ENCODE results near the gene NUDT3. TPM values are rescaled to one million over a fixed set of nuclear protein-coding genes. Genes with fewer than 3 reads are reported as not detected.

The NUDT3 gene
- total and polyA plus RNA-seq, 9 of the 15 experiments (the other 6 are each of a cell fraction or from before 2014, with no cell fraction given), result 5.4 to 81.2 (median 56.4) TPM

GRCh38 chr6:34236443-34237315 lies 155.8 kb downstream of the NUDT3 start, which contains the start of gene HMGA1 (continued):
- TF ChIP-seq THRB (CRISPR knock-in tag; conservative IDR thresholded peaks at IDR 0.05) (peak; percentile 80; the same call in 1 of the 2 replicates), ZNF778 (CRISPR knock-in tag; IDR thresholded peaks at IDR 0.05) (no peak), GTF2E2 (tag; IDR thresholded peaks at IDR 0.05) (peak; percentile 87), PCBP1 (IDR thresholded peaks at IDR 0.05; ENCODE audit: low read depth, low read length, poor library complexity, severe bottlenecking) (peak; percentile 99), TARDBP (IDR thresholded peaks at IDR 0.05) (0 out of 2 replicates have a peak, but pooled peaks have one; percentile 35), KDM4B (IDR thresholded peaks at IDR 0.05; ENCODE audit: borderline replicate concordance in 2 of 2, low read depth in 1 of 2) (0 out of 4 replicates have a peak, but pooled peaks of 1 of the 2 experiments have one; percentile 66), ARNT (IDR thresholded peaks at IDR 0.05) (no peak), SMARCC2 (IDR thresholded peaks at IDR 0.05; ENCODE audit: low read depth) (0 out of 2 replicates have a peak, but pooled peaks have one; percentile 5), MLLT1 (IDR thresholded peaks at IDR 0.05) (peak; percentile 80 to 82), HMGXB4 (CRISPR knock-in tag; IDR thresholded peaks at IDR 0.05) (0 out of 2 replicates have a peak, but pooled peaks have one; percentile 1), ZC3H4 (CRISPR knock-in tag; IDR thresholded peaks at IDR 0.05; ENCODE audit: borderline replicate concordance) (no peak), POLR2G (IDR thresholded peaks at IDR 0.05; ENCODE audit: low read depth, low read length) (peak; percentile 98), EHMT2 (IDR thresholded peaks at IDR 0.05) (no peak), BHLHE40 (IDR thresholded peaks at IDR 0.05; ENCODE audit: low read length) (no peak; the same call in 1 of the 2 replicates), NCOR1 (IDR thresholded peaks at IDR 0.05) (peak; percentile 76), EP400 (IDR thresholded peaks at IDR 0.05) (peak; percentile 57), SOX6 (IDR thresholded peaks at IDR 0.05) (peak; percentile 28), ZBED1 (IDR thresholded peaks at IDR 0.05) (0 out of 2 replicates have a peak, but pooled peaks have one; percentile 76), ZNF76 (CRISPR knock-in tag; IDR thresholded peaks at IDR 0.05; ENCODE audit: borderline replicate concordance) (no peak), SRF (CRISPR knock-in tag; IDR thresholded peaks at IDR 0.05) (0 out of 4 replicates have a peak, but pooled peaks have one; percentile 44 to 60)
- TF ChIP-seq, protein P1, sequence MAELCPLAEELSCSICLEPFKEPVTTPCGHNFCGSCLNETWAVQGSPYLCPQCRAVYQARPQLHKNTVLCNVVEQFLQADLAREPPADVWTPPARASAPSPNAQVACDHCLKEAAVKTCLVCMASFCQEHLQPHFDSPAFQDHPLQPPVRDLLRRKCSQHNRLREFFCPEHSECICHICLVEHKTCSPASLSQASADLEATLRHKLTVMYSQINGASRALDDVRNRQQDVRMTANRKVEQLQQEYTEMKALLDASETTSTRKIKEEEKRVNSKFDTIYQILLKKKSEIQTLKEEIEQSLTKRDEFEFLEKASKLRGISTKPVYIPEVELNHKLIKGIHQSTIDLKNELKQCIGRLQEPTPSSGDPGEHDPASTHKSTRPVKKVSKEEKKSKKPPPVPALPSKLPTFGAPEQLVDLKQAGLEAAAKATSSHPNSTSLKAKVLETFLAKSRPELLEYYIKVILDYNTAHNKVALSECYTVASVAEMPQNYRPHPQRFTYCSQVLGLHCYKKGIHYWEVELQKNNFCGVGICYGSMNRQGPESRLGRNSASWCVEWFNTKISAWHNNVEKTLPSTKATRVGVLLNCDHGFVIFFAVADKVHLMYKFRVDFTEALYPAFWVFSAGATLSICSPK (IDR thresholded peaks at IDR 0.05; ENCODE audit: borderline replicate concordance), result 0 out of 2 replicates have a peak, but pooled peaks have one; percentile 85
